GM23338 (cell line): ENCODE results near the gene STON2. TPM values are rescaled to one million over a fixed set of nuclear protein-coding genes. Genes with fewer than 3 reads are reported as not detected.
A peak's percentile ranks its signal among the peaks of the same experiment; 100 is the strongest.

Source experiments
- ATAC-seq: fragments of 200-7000 bp; cut with Tn5 transposase; 3 replicates; pipeline ENCODE4 v1.9.1; 2020
- DNase-seq: peaks from one replicate; pipeline ENCODE4 v3.0.0-alpha.2; 2015; ENCODE audit warnings: low spot score
- H2AFZ ChIP-seq: fragments of 200-600 bp; sonication (generic); 2 replicates; pipeline ENCODE4 v1.8.0; 2016; ENCODE audit warnings: antibody characterized with exemption, mild to moderate bottlenecking, moderate library complexity
- H3F3A ChIP-seq: fragments of 200-600 bp; sonication (generic); replicated peaks from 2 replicates; pipeline ENCODE4 v1.8.0; 2017; ENCODE audit warnings: antibody characterized with exemption, mixed run types, low read depth
- H3K27ac ChIP-seq: fragments of 200-600 bp; sonication (generic); 2 replicates; pipeline ENCODE4 v1.6.1; 2016; ENCODE audit warnings: low read depth
- H3K27me3 ChIP-seq: fragments of 200-600 bp; sonication (generic); 2 replicates; pipeline ENCODE4 v1.8.0; 2016; ENCODE audit warnings: mild to moderate bottlenecking, mixed run types, moderate library complexity; ENCODE audit not compliant: insufficient read depth
- H3K36me3 ChIP-seq: fragments of 200-600 bp; sonication (generic); 2 replicates; pipeline ENCODE4 v1.8.0; 2016; ENCODE audit warnings: mild to moderate bottlenecking; ENCODE audit not compliant: insufficient read depth
- H3K4me1 ChIP-seq: fragments of 200-600 bp; sonication (generic); 2 replicates; pipeline ENCODE4 v1.8.0; 2016; ENCODE audit warnings: mild to moderate bottlenecking, moderate library complexity; ENCODE audit not compliant: insufficient read depth
- H3K4me2 ChIP-seq: fragments of 200-600 bp; sonication (generic); 2 replicates; pipeline ENCODE4 v1.7.1; 2017; ENCODE audit warnings: mixed run types
- H3K4me3 ChIP-seq: fragments of 200-600 bp; sonication (generic); 2 replicates; pipeline ENCODE4 v1.6.1; 2016; ENCODE audit warnings: mixed run types
- H3K79me2 ChIP-seq: fragments of 200-600 bp; sonication (generic); replicated peaks from 2 replicates; pipeline ENCODE4 v1.8.0; 2017; ENCODE audit warnings: mild to moderate bottlenecking; ENCODE audit not compliant: insufficient read depth
- H3K9me2 ChIP-seq: fragments of 200-600 bp; sonication (generic); 2 replicates; pipeline ENCODE4 v1.8.0; 2017; ENCODE audit not compliant: insufficient read depth
- H4K20me1 ChIP-seq: fragments of 200-600 bp; sonication (generic); replicated peaks from 2 replicates; pipeline ENCODE4 v1.8.0; 2017; ENCODE audit warnings: mild to moderate bottlenecking; ENCODE audit not compliant: insufficient read depth
- H3K27ac Mint-ChIP-seq: 2 replicates; pipeline ENCODE4 v1.8.0; 2020; ENCODE audit warnings: inconsistent platforms, mild to moderate bottlenecking, moderate library complexity, mixed read lengths
- H3K27me3 Mint-ChIP-seq: 3 replicates; pipeline ENCODE4 v1.8.0; 2022; ENCODE audit warnings: low read depth, mild to moderate bottlenecking, moderate library complexity, mixed read lengths, inconsistent platforms; ENCODE audit not compliant: insufficient read depth, poor library complexity
- H3K36me3 Mint-ChIP-seq: 3 replicates; pipeline ENCODE4 v1.8.0; 2021; ENCODE audit warnings: low read depth, mild to moderate bottlenecking, inconsistent platforms, moderate library complexity, mixed read lengths
- H3K4me1 Mint-ChIP-seq: 3 replicates; pipeline ENCODE4 v1.8.0; 2020; ENCODE audit warnings: mild to moderate bottlenecking, inconsistent platforms, mixed read lengths
- H3K4me3 Mint-ChIP-seq: 3 replicates; pipeline ENCODE4 v1.8.0; 2021; ENCODE audit warnings: moderate library complexity, mild to moderate bottlenecking, inconsistent platforms, mixed read lengths
- H3K9me3 Mint-ChIP-seq: 3 replicates; pipeline ENCODE4 v1.8.0; 2020; ENCODE audit warnings: moderate library complexity, mild to moderate bottlenecking, inconsistent platforms, mixed read lengths
- CTCF ChIP-seq, 2 experiments: fragments of 200-600 bp in 1 of 2; sonication (generic) in 1 of 2; conservative IDR thresholded peaks; 2 replicates each; pipeline versions ENCODE4 v1.5.1 to v1.6.1; 2016 to 2017; ENCODE audit warnings: antibody characterized with exemption in 2 of 2, low read depth in 2 of 2, mild to moderate bottlenecking in 2 of 2, moderate library complexity in 1 of 2
- ETS1 ChIP-seq: IDR thresholded peaks from 2 replicates; pipeline ENCODE4 v1.6.1; 2016; ENCODE audit warnings: antibody characterized with exemption
- NANOG ChIP-seq: IDR thresholded peaks from 2 replicates; pipeline ENCODE4 v1.6.1; 2016; ENCODE audit warnings: antibody characterized with exemption, borderline replicate concordance
- POLR2AphosphoS5 ChIP-seq: IDR thresholded peaks from 2 replicates; pipeline ENCODE4 v1.6.1; 2016; ENCODE audit warnings: antibody characterized with exemption, low read depth
- ZNF331 ChIP-seq: fragments of 250-450 bp; sonication (Bioruptor Pico); IDR thresholded peaks from 2 replicates; pipeline ENCODE4 v1.5.0; 2020; ENCODE audit warnings: low read depth, mild to moderate bottlenecking, moderate library complexity
- polyA plus RNA-seq: library from polyadenylated mRNA; unstranded; fragments of >200 nt; fragmentation: Nextera tagmentation; extraction: Ambion mirVana; gene quantifications from 2 replicates; pipeline ENCODE4 v1.2.1, GENCODE V29; 2016
- total RNA-seq: library from RNA; depleted of rRNA; stranded (reverse); fragments of >200 nt; shearing (Covaris generic); gene quantifications from 2 replicates; pipeline ENCODE4 v1.2.3, GENCODE V29; 2014

STON2 gene
- total and polyA plus RNA-seq, 2 experiments from 2014 or later, result 8.2 to 71.0 TPM

- Histone ChIP-seq H3K4me2 (no peak overlapping the region), H4K20me1 (no peaks in the 10 kb centered on the region), H3K79me2 (no peaks in the 10 kb centered on the region), H3K4me1 (peaks cover 4% of the 10 kb centered on the region), H3K9me2 (0 out of 2 replicates have a peak, but pooled peaks cover 9% of the 10 kb centered on the region), H3K27me3 (no peaks in the 10 kb centered on the region), H3K4me3 (no peak overlapping the region), H3F3A (no peaks in the 10 kb centered on the region), H2AFZ (0 out of 2 replicates have a peak overlapping the region, but pooled peaks have one; percentile 39), H3K36me3 (no peaks in the 10 kb centered on the region), H3K27ac (no peak overlapping the region)
- TF ChIP-seq ZNF331 (CRISPR knock-in tag) (peak; percentile 94), CTCF (conservative IDR thresholded peaks at IDR 0.05; ENCODE audit: low read depth in 2 of 2) (no peak), NANOG (no peak)
- H3K27ac Mint-ChIP-seq, result no peak overlapping the region
- no peaks in the 10 kb centered on the region for H3K36me3 Mint-ChIP-seq
- no peaks in the 10 kb centered on the region for H3K27me3 Mint-ChIP-seq
- peaks cover 17% of the 10 kb centered on the region for H3K9me3 Mint-ChIP-seq
- no peak overlapping the region for H3K4me3 Mint-ChIP-seq
- H3K4me1 Mint-ChIP-seq, result peaks cover 7% of the 10 kb centered on the region; the same call in 2 of the 3 replicates
- no peak for ATAC-seq
- DNase-seq, result peak; percentile 8
These were observed 166.5 kb downstream of the STON2 start for GRCh38 chr14:81233615-81234014.

GRCh38 chr14:81231540-81231939 is 168.6 kb downstream of the STON2 start:
- Mint-ChIP-seq H3K4me3 (no peak overlapping the region), H3K4me1 (peaks cover 7% of the 10 kb centered on the region; the same call in 2 of the 3 replicates), H3K27ac (no peak overlapping the region), H3K9me3 (peaks cover 9% of the 10 kb centered on the region), H3K36me3 (no peaks in the 10 kb centered on the region), H3K27me3 (no peaks in the 10 kb centered on the region)
- H3K79me2 ChIP-seq, result no peaks in the 10 kb centered on the region
- no peaks in the 10 kb centered on the region for H3K36me3 ChIP-seq
- no peaks in the 10 kb centered on the region for H3F3A ChIP-seq
- H3K4me1 ChIP-seq, result peaks cover 4% of the 10 kb centered on the region
- peak; percentile 43; the same call in 2 of the 3 replicates for ATAC-seq
- no peak overlapping the region for H3K4me2 ChIP-seq
- H2AFZ ChIP-seq, result no peak overlapping the region
- no peak overlapping the region for H3K4me3 ChIP-seq
- H4K20me1 ChIP-seq, result no peaks in the 10 kb centered on the region
- TF ChIP-seq CTCF (conservative IDR thresholded peaks at IDR 0.05; ENCODE audit: low read depth in 2 of 2) (no peak), POLR2AphosphoS5 (no peak)
- H3K9me2 ChIP-seq, result 0 out of 2 replicates have a peak, but pooled peaks cover 9% of the 10 kb centered on the region
- H3K27ac ChIP-seq, result no peak overlapping the region
- no peak for DNase-seq
- H3K27me3 ChIP-seq, result no peaks in the 10 kb centered on the region

- Histone ChIP-seq H3K4me1 (peaks cover 11% of the 10 kb centered on the region; the same call in 1 of the 2 replicates), H2AFZ (no peak overlapping the region), H3K27me3 (no peaks in the 10 kb centered on the region), H3K4me3 (no peak overlapping the region), H3K9me2 (no peaks in the 10 kb centered on the region), H3K79me2 (peaks cover 9% of the 10 kb centered on the region), H4K20me1 (no peaks in the 10 kb centered on the region), H3K4me2 (no peak overlapping the region), H3K27ac (no peak overlapping the region), H3F3A (peaks cover 6% of the 10 kb centered on the region; the same call in 1 of the 2 replicates), H3K36me3 (no peaks in the 10 kb centered on the region)
- no peak overlapping the region for H3K27ac Mint-ChIP-seq
- H3K9me3 Mint-ChIP-seq, result peaks cover 9% of the 10 kb centered on the region; the same call in 2 of the 3 replicates
- H3K4me1 Mint-ChIP-seq, result peaks cover 8% of the 10 kb centered on the region
- peaks cover 20% of the 10 kb centered on the region for H3K27me3 Mint-ChIP-seq
- H3K4me3 Mint-ChIP-seq, result no peak overlapping the region
- peaks cover 8% of the 10 kb centered on the region for H3K36me3 Mint-ChIP-seq
- DNase-seq (no peak), ATAC-seq (no peak)
- no peak for TF ChIP-seq ETS1
These were observed 175.9 kb downstream of the STON2 start for GRCh38 chr14:81224222-81224621.
